Measurements from ENCODE around the gene OR5H15.

DNA sequence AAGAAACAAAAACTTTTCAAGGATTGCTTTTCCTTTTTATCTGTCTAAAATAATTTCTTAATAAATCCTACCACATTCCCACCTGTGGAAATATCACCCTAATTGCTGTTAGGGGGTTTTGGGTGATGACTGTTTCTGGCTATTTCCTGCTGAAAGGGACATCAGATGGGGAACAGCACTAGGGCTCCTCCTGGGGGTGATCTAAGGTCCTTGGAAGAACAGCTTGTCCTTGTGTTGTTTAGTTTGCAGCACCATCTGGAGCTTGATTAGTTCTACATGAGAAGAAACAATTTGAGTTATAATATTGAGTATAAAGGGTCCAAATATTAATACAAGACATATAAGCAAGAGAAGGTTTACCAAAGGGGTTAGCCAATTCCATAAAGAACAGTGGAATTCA is 18.7 kb downstream of the OR5H15 start:
- no peak for TF ChIP-seq POLR2AphosphoS5 (IDR thresholded peaks at IDR 0.05; ENCODE audit: low read depth, low read length)
- TF ChIP-seq POLR2A (IDR thresholded peaks at IDR 0.05; ENCODE audit: low read depth, low read length), result no peak

All from GM12892 (cell line).